ENCODE data around the gene MT4. TPM values are rescaled to one million over a fixed set of nuclear protein-coding genes. Genes with fewer than 3 reads are reported as not detected.

Gene MT4
- total and polyA plus RNA-seq, 7 experiments from 2014 or later, result not detected

GRCh38 chr16:56593573-56594291 is 28.9 kb downstream of the MT4 start:
- Histone ChIP-seq H3K4me3 (ENCODE audit: low read length) (no peak overlapping the region), H3K9me3 (ENCODE audit: control insufficient read depth in 2 of 3, low read length in 3 of 3) (no peaks in the 10 kb centered on the region), H3K36me3 (ENCODE audit: control insufficient read depth in 2 of 3, insufficient read depth in 3 of 3, low read length in 3 of 3) (no peaks in the 10 kb centered on the region), H3K27ac (ENCODE audit: low read depth, low read length) (no peak overlapping the region), H3K27me3 (ENCODE audit: control insufficient read depth in 2 of 2, insufficient read depth in 2 of 2, low read length in 2 of 2) (no peaks in the 10 kb centered on the region), H3K4me1 (ENCODE audit: control insufficient read depth in 2 of 2, insufficient read depth in 2 of 2, low read length in 2 of 2) (peaks cover 4 to 6% of the 10 kb centered on the region in 2 donors)
- H3K27me3 Mint-ChIP-seq, result peaks cover 3 to 46% (median 15%) of the 10 kb centered on the region in 5 donors
- no peaks in the 10 kb centered on the region for H3K36me3 Mint-ChIP-seq
- ChIA-PET POLR2A (interaction anchor here (0.6 to 1.0 kb wide), 2 partner anchors 47 to 90 kb away, joined by 3 to 4 read pairs; no protein-coding TSS in a partner anchor), CTCF (no interaction called here)
- no peak overlapping the region for H3K4me3 Mint-ChIP-seq
- H3K4me1 Mint-ChIP-seq, result peaks cover 6 to 17% (median 9%) of the 10 kb centered on the region in 7 donors
- H3K9me3 Mint-ChIP-seq, result no peaks in the 10 kb centered on the region
- DNase-seq (no peak), ATAC-seq (no peak)
- H3K27ac Mint-ChIP-seq, result no peak overlapping the region
- intact Hi-C loops (cut with micrococcal nuclease), result no loop called here

- POLR2A ChIA-PET, result interaction anchor here (0.6 to 1.0 kb wide), 2 partner anchors 8 to 89 kb away, joined by 3 read pairs; no protein-coding TSS in a partner anchor
- intact Hi-C loops (cut with micrococcal nuclease), result no loop called here
- Histone ChIP-seq H3K4me1 (ENCODE audit: control insufficient read depth in 2 of 2, insufficient read depth in 2 of 2, low read length in 2 of 2) (peaks cover 4 to 6% of the 10 kb centered on the region in 2 donors), H3K4me3 (ENCODE audit: low read length) (no peak overlapping the region), H3K36me3 (ENCODE audit: control insufficient read depth in 2 of 3, insufficient read depth in 3 of 3, low read length in 3 of 3) (no peaks in the 10 kb centered on the region), H3K27ac (ENCODE audit: low read depth, low read length) (no peak overlapping the region), H3K27me3 (ENCODE audit: control insufficient read depth in 2 of 2, insufficient read depth in 2 of 2, low read length in 2 of 2) (no peaks in the 10 kb centered on the region), H3K9me3 (ENCODE audit: control insufficient read depth in 2 of 3, low read length in 3 of 3) (no peaks in the 10 kb centered on the region)
- Mint-ChIP-seq H3K27me3 (peaks cover 0 to 45% (median 12%) of the 10 kb centered on the region in 5 donors), H3K27ac (no peak overlapping the region), H3K4me1 (peaks cover 5 to 15% (median 7%) of the 10 kb centered on the region in 7 donors), H3K4me3 (no peak overlapping the region), H3K36me3 (no peaks in the 10 kb centered on the region), H3K9me3 (no peaks in the 10 kb centered on the region)
- CTCF ChIA-PET, result no interaction called here
- DNase-seq (no peak), ATAC-seq (no peak)
These were observed 29.4 kb downstream of the MT4 start for GRCh38 chr16:56594292-56594619.

GRCh38 chr16:56600398-56600999 is 35.6 kb downstream of the MT4 start:
- peaks cover 0 to 13% (median 5%) of the 10 kb centered on the region in 7 donors for H3K4me1 Mint-ChIP-seq
- H3K9me3 Mint-ChIP-seq, result no peaks in the 10 kb centered on the region
- no peak overlapping the region for H3K4me3 Mint-ChIP-seq
- no peak overlapping the region for H3K4me3 ChIP-seq (ENCODE audit: low read length)
- ATAC-seq, result peak; percentile 67
- DNase-seq, result peak in 1 of 9 donors; percentile 13
- H3K27ac ChIP-seq (ENCODE audit: low read depth, low read length), result no peak overlapping the region
- no peaks in the 10 kb centered on the region for H3K36me3 ChIP-seq (ENCODE audit: control insufficient read depth in 2 of 3, insufficient read depth in 3 of 3, low read length in 3 of 3)
- peak overlapping the region in 1 of 9 donors; percentile 7 for H3K27ac Mint-ChIP-seq
- intact Hi-C loops (cut with micrococcal nuclease), result loop anchor here (1.0 to 2.0 kb wide), 3 partner anchors 23 to 86 kb away; no protein-coding TSS in a partner anchor
- ChIA-PET CTCF (interaction anchor here (1.6 to 1.9 kb wide), 3 partner anchors 43 to 101 kb away, joined by 3 to 8 read pairs (median 6); no protein-coding TSS in a partner anchor), POLR2A (no interaction called here)
- no peaks in the 10 kb centered on the region for H3K27me3 ChIP-seq (ENCODE audit: control insufficient read depth in 2 of 2, insufficient read depth in 2 of 2, low read length in 2 of 2)
- no peaks in the 10 kb centered on the region for H3K9me3 ChIP-seq (ENCODE audit: control insufficient read depth in 2 of 3, low read length in 3 of 3)
- no peaks in the 10 kb centered on the region for H3K36me3 Mint-ChIP-seq
- no peaks in the 10 kb centered on the region for H3K4me1 ChIP-seq (ENCODE audit: control insufficient read depth in 2 of 2, insufficient read depth in 2 of 2, low read length in 2 of 2)
- H3K27me3 Mint-ChIP-seq, result peaks cover 0 to 36% (median 3%) of the 10 kb centered on the region in 5 donors

GRCh38 chr16:56601325-56601724 is 36.5 kb downstream of the MT4 start:
- no peaks in the 10 kb centered on the region for H3K9me3 ChIP-seq (ENCODE audit: control insufficient read depth in 2 of 3, low read length in 3 of 3)
- no peak for ATAC-seq
- Mint-ChIP-seq H3K27me3 (peaks cover 0 to 33% (median 3%) of the 10 kb centered on the region in 5 donors), H3K9me3 (no peaks in the 10 kb centered on the region), H3K36me3 (no peaks in the 10 kb centered on the region), H3K4me1 (peaks cover under 1 to 15% (median 5%) of the 10 kb centered on the region in 7 donors), H3K4me3 (no peak overlapping the region), H3K27ac (no peak overlapping the region)
- peaks cover 0 to under 1% of the 10 kb centered on the region in 2 donors for H3K4me1 ChIP-seq (ENCODE audit: control insufficient read depth in 2 of 2, insufficient read depth in 2 of 2, low read length in 2 of 2)
- ChIA-PET CTCF (interaction anchor here (0.6 to 1.9 kb wide), 4 partner anchors 42 to 100 kb away, joined by 3 to 8 read pairs (median 4); no protein-coding TSS in a partner anchor), POLR2A (interaction anchor here (0.6 to 1.6 kb wide), 2 partner anchors 55 to 68 kb away, joined by 4 to 5 read pairs; partner anchors contain the start of gene MT1H)
- H3K27ac ChIP-seq (ENCODE audit: low read depth, low read length), result no peak overlapping the region
- no peaks in the 10 kb centered on the region for H3K36me3 ChIP-seq (ENCODE audit: control insufficient read depth in 2 of 3, insufficient read depth in 3 of 3, low read length in 3 of 3)
- intact Hi-C loops (cut with micrococcal nuclease), result loop anchor here in 1 of 2 donors (2.0 kb wide), 1 partner anchor 25 kb away; no protein-coding TSS in a partner anchor
- no peak overlapping the region for H3K4me3 ChIP-seq (ENCODE audit: low read length)
- no peak for DNase-seq
- H3K27me3 ChIP-seq (ENCODE audit: control insufficient read depth in 2 of 2, insufficient read depth in 2 of 2, low read length in 2 of 2), result no peaks in the 10 kb centered on the region

- H3K27me3 Mint-ChIP-seq, result peaks cover 0 to 16% (median 3%) of the 10 kb centered on the region in 5 donors
- Histone ChIP-seq H3K36me3 (ENCODE audit: control insufficient read depth in 2 of 3, insufficient read depth in 3 of 3, low read length in 3 of 3) (no peaks in the 10 kb centered on the region), H3K4me1 (ENCODE audit: control insufficient read depth in 2 of 2, insufficient read depth in 2 of 2, low read length in 2 of 2) (peaks cover 14 to 18% of the 10 kb centered on the region in 2 donors), H3K9me3 (ENCODE audit: control insufficient read depth in 2 of 3, low read length in 3 of 3) (no peaks in the 10 kb centered on the region), H3K27ac (ENCODE audit: low read depth, low read length) (no peak overlapping the region), H3K4me3 (ENCODE audit: low read length) (no peak overlapping the region), H3K27me3 (ENCODE audit: control insufficient read depth in 2 of 2, insufficient read depth in 2 of 2, low read length in 2 of 2) (no peaks in the 10 kb centered on the region)
- intact Hi-C loops (cut with micrococcal nuclease), result loop anchor here in 1 of 2 donors (1.0 kb wide), 2 partner anchors 40 to 99 kb away; no protein-coding TSS in a partner anchor
- H3K36me3 Mint-ChIP-seq, result no peaks in the 10 kb centered on the region
- ATAC-seq (no peak), DNase-seq (peak in 2 of 9 donors; percentile 22 to 25)
- POLR2A ChIA-PET, result interaction anchor here (3.6 kb wide), 1 partner anchor 99 kb away, joined by 16 read pairs; no protein-coding TSS in a partner anchor
- H3K4me1 Mint-ChIP-seq, result peaks cover 18 to 28% (median 23%) of the 10 kb centered on the region in 7 donors
- CTCF ChIA-PET, result interaction anchor here (0.7 to 1.6 kb wide), 6 partner anchors 18 to 105 kb away, joined by 3 to 8 read pairs (median 5); no protein-coding TSS in a partner anchor
- H3K9me3 Mint-ChIP-seq, result no peaks in the 10 kb centered on the region
- no peak overlapping the region for H3K4me3 Mint-ChIP-seq
- peak overlapping the region in 1 of 9 donors; percentile 31 for H3K27ac Mint-ChIP-seq
These were observed 38.7 kb downstream of the MT4 start for GRCh38 chr16:56603589-56603988.

GRCh38 chr16:56604966-56605365 is 40.1 kb downstream of the MT4 start:
- Mint-ChIP-seq H3K27me3 (peaks cover 0 to 12% (median 3%) of the 10 kb centered on the region in 5 donors), H3K36me3 (peaks cover 0 to 3% (median 0%) of the 10 kb centered on the region in 5 donors), H3K4me1 (peaks cover 27 to 35% (median 32%) of the 10 kb centered on the region in 7 donors), H3K27ac (peak overlapping the region in 3 of 9 donors; percentile 3 to 84 (median 33)), H3K9me3 (no peaks in the 10 kb centered on the region), H3K4me3 (no peak overlapping the region)
- Histone ChIP-seq H3K4me3 (ENCODE audit: low read length) (no peak overlapping the region), H3K27ac (ENCODE audit: low read depth, low read length) (no peak overlapping the region), H3K9me3 (ENCODE audit: control insufficient read depth in 2 of 3, low read length in 3 of 3) (no peaks in the 10 kb centered on the region), H3K4me1 (ENCODE audit: control insufficient read depth in 2 of 2, insufficient read depth in 2 of 2, low read length in 2 of 2) (peaks cover 16 to 23% of the 10 kb centered on the region in 2 donors), H3K27me3 (ENCODE audit: control insufficient read depth in 2 of 2, insufficient read depth in 2 of 2, low read length in 2 of 2) (no peaks in the 10 kb centered on the region), H3K36me3 (ENCODE audit: control insufficient read depth in 2 of 3, insufficient read depth in 3 of 3, low read length in 3 of 3) (no peaks in the 10 kb centered on the region)
- ChIA-PET POLR2A (interaction anchor here (0.7 to 4.8 kb wide), 4 partner anchors 8 to 97 kb away, joined by 3 to 23 read pairs (median 10); no protein-coding TSS in a partner anchor), CTCF (interaction anchor here (0.5 to 1.9 kb wide), 8 partner anchors 16 to 102 kb away, joined by 3 to 14 read pairs (median 4); no protein-coding TSS in a partner anchor)
- intact Hi-C loops (cut with micrococcal nuclease), result loop anchor here (5.0 kb wide), 3 partner anchors 178 to 582 kb away; partner anchors contain the start of genes AMFR (in 1 of the 2), HERPUD1 (in 1 of the 2), PSME3IP1 (in 1 of the 2) and RSPRY1 (in 1 of the 2)
- no peak for ATAC-seq
- no peak for DNase-seq
